K562 (cell line): ENCODE measurements around the gene WWOX.

ENCODE experiments used
- ZNF589 ChIP-seq: fragments of 200-800 bp; sonication (Bioruptor generic); IDR thresholded peaks from 2 replicates; pipeline ENCODE4 v1.6.1; 2016; ENCODE audit warnings: low read depth, missing genetic modification characterization, missing compliant biosample characterization
- ZZZ3 ChIP-seq: fragments of 450-650 bp; IDR thresholded peaks from 2 replicates; pipeline ENCODE4 v1.6.1; 2016; ENCODE audit warnings: antibody characterized with exemption, mild to moderate bottlenecking, moderate library complexity

DNA sequence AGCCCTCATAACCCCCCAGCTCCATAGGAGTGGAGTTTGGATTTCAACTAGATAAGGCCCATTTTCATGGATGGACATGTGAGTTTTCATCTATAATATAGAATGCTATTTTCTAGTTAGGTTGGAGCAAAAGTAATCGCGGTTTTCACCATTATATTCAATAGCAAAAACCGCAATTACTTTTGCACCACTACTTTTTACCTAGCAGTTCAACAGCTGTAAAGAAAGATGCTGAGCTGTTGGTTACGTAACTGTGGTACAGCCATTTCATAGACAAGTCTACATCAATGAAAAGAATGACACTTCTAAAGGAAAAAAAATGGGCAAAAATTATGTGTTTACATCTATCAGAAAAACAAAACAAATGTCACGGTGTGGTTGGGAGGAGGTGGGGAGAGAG lies 993.4 kb downstream of the WWOX start:
- TF ChIP-seq ZZZ3 = no peak
- TF ChIP-seq ZNF589 = no peak
